GM23248 (cell line): Measurements from ENCODE around the gene PSAP.

Experiments
- EZH2 ChIP-seq: fragments of 200-600 bp; sonication (generic); IDR thresholded peaks from 2 replicates; pipeline ENCODE4 v1.6.1; 2018; ENCODE audit warnings: antibody characterized with exemption, mild to moderate bottlenecking; ENCODE audit not compliant: insufficient read depth, poor library complexity, severe bottlenecking
- EZH2phosphoT487 ChIP-seq: fragments of 200-600 bp; sonication (generic); IDR thresholded peaks from 2 replicates; pipeline ENCODE4 v1.6.1; 2018; ENCODE audit warnings: antibody characterized with exemption, moderate library complexity, mild to moderate bottlenecking, low read depth; ENCODE audit not compliant: insufficient read depth

DNA sequence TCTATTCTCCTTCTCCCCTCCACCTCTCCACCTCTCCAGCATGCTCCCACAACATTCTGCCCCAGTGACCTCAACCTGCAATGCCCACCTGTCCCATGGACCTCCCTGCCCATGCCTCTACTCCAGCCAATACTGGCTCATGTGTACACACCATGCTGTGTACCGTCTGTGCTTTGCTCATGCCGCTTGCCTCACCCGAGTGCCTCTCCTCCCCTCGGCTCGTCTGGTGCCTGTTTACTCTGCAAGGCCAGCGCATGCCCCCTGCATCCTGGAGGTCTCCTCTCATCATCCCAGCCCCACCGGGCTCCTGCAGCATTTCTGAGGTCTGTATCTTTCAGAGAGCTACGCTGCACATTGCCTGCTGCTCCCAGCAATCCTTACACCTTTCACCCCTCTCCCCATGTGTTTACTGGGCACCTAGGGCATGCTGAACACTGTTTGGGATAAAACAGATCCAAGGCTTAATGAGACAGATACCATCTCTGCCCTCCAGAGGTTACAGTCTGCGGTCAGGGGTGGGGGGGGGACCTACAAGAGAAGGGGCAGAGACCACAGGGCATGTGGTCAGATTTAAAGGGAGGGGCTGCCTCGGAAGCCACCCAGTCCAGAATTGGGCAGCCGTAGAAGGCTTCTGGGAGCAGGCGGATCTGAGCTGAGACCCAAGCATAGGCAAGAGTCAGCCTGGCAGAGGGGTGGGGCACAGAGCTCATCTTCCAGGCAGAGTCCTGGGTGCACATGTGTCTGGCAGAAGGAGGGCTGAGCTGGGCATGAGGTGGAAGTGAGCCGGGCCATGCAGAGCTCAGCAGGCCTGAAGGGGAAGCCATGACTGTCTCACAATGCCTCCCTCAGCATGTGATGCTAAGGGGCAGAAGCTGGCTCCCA lies 29.6 kb upstream of the PSAP start:
- TF ChIP-seq EZH2 (no peak), EZH2phosphoT487 (no peak)
